AG04450 (cell line): ENCODE data around the gene SPATA21. TPM values are rescaled to one million over a fixed set of nuclear protein-coding genes. Genes with fewer than 3 reads are reported as not detected.
"Not testable (repeated sequence)": the region's sequence is repeated elsewhere in the genome, so short reads cannot be mapped to it uniquely, and the experiment has no call there.

ENCODE experiments used
- CTCF ChIA-PET: fragments of 300-600, 350-600 bp; formaldehyde crosslinking; extraction: SDS; loops from one replicate; lab custom pipeline; 2022; ENCODE audit warnings: antibody characterized with exemption, inconsistent platforms; lab: Charles Lee
- POLR2A ChIA-PET: fragments of 350-600 bp; formaldehyde crosslinking; extraction: SDS; loops from one replicate; lab custom pipeline; 2021; ENCODE audit warnings: antibody characterized with exemption, inconsistent platforms; lab: Yijun Ruan, JAX
- DNase-seq: peaks from one replicate; pipeline ENCODE4 v3.0.0-alpha.2; 2011; ENCODE audit warnings: low read depth, low spot score
- H3K27ac ChIP-seq: one replicate; pipeline ENCODE4 v1.5.1; 2012; ENCODE audit warnings: low read depth, low read length, control low read depth
- H3K27me3 ChIP-seq: one replicate; pipeline ENCODE4 v1.6.0; 2012; ENCODE audit warnings: low read length; ENCODE audit not compliant: control insufficient read depth, insufficient read depth
- H3K4me3 ChIP-seq: 2 replicates; pipeline ENCODE4 v1.5.1; 2011; ENCODE audit warnings: mild to moderate bottlenecking, low read depth, low read length, control low read depth
- H3K9me3 ChIP-seq: 2 replicates; pipeline ENCODE4 v1.5.1; 2012; ENCODE audit warnings: low read length; ENCODE audit not compliant: control insufficient read depth, insufficient read depth
- polyA plus RNA-seq: library from polyadenylated mRNA; depleted of rRNA; stranded (reverse); fragments of >200 nt; gene quantifications from 2 replicates; pipeline ENCODE4 v1.2.3, GENCODE V29; 2011
- TF ChIP-seq, protein P1 (sequence below): IDR thresholded peaks from 2 replicates; pipeline ENCODE4 v1.5.1; 2011; ENCODE audit warnings: low read depth, low read length, control low read depth, inconsistent platforms

Gene SPATA21
- polyA plus RNA-seq, 1 experiment = 0.04 TPM

DNA sequence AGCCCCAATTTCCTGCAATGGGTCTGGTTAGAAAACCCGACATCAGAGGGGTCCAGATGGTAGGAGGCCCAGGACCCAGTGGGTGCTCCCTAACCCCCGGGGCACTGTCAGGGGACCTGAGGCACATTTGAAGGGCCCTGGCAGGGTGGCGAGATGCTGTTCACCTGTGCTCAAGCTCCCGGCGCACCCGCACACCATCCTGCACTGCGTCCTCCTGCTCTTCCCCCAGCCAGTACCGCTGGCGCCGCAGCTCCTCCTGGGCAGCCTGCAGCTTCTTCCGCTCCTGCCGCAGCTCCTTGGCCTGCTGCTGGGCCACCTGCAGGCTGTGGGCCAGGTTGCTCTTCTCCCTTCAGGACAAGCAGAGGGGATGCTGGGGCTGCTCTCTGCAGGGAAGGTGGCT lies 40.9 kb upstream of the SPATA21 start:
- Histone ChIP-seq H3K4me3 (no peak overlapping the region), H3K27ac (no peak overlapping the region), H3K9me3 (no peaks in the 10 kb centered on the region; the same call in 1 of the 2 replicates), H3K27me3 (no peaks in the 10 kb centered on the region)
- CTCF ChIA-PET = interaction anchor here (1.1 kb wide), 1 partner anchor 38 kb away, joined by 3 read pairs; no protein-coding TSS in a partner anchor
- POLR2A ChIA-PET = no interaction called here
- TF ChIP-seq, protein P1, sequence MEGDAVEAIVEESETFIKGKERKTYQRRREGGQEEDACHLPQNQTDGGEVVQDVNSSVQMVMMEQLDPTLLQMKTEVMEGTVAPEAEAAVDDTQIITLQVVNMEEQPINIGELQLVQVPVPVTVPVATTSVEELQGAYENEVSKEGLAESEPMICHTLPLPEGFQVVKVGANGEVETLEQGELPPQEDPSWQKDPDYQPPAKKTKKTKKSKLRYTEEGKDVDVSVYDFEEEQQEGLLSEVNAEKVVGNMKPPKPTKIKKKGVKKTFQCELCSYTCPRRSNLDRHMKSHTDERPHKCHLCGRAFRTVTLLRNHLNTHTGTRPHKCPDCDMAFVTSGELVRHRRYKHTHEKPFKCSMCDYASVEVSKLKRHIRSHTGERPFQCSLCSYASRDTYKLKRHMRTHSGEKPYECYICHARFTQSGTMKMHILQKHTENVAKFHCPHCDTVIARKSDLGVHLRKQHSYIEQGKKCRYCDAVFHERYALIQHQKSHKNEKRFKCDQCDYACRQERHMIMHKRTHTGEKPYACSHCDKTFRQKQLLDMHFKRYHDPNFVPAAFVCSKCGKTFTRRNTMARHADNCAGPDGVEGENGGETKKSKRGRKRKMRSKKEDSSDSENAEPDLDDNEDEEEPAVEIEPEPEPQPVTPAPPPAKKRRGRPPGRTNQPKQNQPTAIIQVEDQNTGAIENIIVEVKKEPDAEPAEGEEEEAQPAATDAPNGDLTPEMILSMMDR = no peak
- no peak for DNase-seq

DNA sequence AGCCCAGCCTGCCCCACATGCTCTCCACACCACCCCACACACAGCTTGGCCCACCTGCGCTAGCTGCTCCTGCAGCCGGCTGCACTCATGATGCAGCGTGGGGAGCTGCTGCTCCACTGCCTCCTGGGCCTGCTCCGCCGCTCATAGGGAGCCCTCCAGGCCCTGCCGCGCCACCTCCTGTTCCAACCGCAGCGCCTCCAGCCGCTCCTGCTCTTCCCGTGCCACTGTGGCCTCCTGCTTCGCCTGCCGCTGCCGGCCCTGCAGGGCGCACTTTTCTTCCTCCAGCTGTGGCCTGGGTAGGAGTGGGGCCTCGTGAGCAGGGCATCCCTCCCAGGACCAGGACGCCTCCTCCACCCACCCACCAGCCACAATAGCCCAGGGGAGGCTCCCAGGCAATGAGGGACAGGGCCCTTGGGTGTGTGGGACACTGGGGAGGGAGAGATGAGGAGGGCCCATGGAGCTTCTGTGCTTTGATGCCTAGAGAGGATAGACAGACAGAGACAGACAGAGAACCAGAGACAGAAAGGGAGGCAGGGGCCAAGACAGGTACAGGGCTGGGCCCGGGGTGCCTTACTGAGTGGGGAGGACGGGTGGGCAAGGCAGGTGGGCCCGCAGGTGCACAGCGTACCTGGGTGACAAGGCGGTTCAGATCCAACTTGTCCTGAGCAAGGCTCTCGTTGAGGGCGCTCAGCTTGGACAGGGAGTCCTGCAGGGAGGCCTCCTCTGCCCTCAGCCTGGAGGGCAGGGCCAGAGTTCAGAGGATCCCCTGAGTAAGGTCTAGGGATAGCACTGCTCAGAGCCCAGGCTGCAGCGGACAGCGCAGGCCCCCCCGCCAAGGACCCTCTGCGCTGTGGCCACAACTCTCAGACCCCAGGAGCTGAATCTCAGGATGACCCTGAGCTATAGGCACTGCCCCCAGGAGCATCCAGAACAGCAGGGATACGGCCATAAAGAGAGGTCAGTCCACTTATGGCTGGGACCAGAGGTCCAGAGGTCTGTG lies 38.8 kb upstream of the SPATA21 start:
- H3K9me3 ChIP-seq, POLR2A ChIA-PET, H3K4me3 ChIP-seq, CTCF ChIA-PET, H3K27me3 ChIP-seq, DNase-seq, H3K27ac ChIP-seq: not testable (repeated sequence)

DNA sequence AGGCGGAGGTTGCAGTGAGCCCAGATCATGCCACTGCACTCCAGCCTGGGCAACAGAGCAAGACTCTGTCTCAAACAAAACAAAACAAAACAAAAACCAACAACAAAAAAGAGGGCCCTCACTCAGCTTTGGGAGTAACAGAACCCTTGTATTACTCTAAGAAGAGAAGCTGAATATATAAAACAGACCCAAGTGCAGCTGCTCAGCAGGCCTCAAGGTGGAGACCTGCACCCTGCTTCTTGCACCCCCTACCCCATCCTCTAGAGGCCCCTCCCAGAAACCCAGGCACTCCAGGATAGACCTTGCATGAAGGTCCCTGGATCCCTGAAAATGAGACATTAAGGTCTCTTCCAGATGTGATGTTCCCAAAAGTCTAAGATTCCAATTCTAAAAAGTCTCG lies 37.7 kb upstream of the SPATA21 start:
- H3K27me3 ChIP-seq, POLR2A ChIA-PET, CTCF ChIA-PET, H3K27ac ChIP-seq, DNase-seq, H3K9me3 ChIP-seq, H3K4me3 ChIP-seq: not testable (repeated sequence)
- TF ChIP-seq, protein P1 = 0 out of 2 replicates have a peak, but pooled peaks have one; percentile 10

DNA sequence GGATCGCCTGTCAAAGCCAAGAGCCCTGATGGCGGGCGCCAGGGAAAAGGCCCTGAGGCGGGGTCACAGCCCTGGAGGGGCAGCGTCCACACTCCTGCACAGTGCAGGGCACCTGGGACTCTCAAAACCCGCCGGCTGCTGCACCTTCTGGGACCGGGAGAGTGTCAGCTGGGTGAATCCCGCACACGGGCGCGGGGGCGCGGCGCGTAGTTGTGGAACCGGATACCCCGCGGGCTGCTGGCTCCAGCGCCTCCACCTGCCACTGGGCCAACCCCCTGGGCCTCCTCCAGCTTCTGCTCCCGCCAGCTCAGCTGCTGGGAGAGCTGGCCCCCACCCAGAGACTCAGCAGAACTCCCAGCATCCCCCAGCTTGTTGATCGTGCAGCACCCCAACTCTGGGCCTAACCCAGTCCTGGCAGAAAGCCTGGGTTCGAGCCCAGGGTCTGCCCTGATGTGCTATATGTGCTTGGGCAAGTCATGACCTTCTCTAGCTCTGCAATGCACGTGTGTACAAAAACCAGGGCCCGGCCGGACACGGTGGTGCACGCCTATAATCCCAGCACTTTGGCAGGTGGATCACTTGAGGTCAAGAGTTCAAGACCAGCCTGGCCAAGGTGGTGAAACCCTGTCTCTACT lies 37.1 kb upstream of the SPATA21 start:
- Histone ChIP-seq H3K4me3 (no peak overlapping the region), H3K9me3 (no peaks in the 10 kb centered on the region), H3K27ac (no peak overlapping the region), H3K27me3 (no peaks in the 10 kb centered on the region)
- ChIA-PET CTCF (no interaction called here), POLR2A (no interaction called here)
- DNase-seq = no peak
- TF ChIP-seq, protein P1 = no peak

DNA sequence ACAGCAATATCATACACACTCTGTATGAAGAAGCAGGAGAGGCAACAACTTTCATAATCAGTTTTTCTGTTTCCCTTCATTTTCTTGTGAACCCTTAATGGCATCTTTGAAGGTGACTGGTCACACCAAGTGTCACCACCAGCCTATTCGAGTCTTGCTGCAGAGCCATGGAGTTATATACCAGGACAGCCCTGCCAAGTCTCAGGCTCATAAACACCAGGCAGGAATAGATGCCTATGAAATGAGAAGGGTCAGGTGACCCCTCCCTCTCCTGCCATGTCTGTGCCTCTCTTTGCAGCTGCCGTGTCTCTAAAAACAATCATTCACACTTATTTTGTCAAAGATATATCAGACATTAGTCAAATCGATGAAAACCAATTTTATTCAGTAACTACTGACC lies 31.3 kb upstream of the SPATA21 start:
- TF ChIP-seq, protein P1 = no peak
- Histone ChIP-seq H3K27me3 (no peaks in the 10 kb centered on the region), H3K27ac (no peak overlapping the region), H3K4me3 (no peak overlapping the region), H3K9me3 (no peaks in the 10 kb centered on the region)
- POLR2A ChIA-PET = no interaction called here
- CTCF ChIA-PET = no interaction called here
- no peak for DNase-seq
